ACC112 (cell line): ENCODE results near the gene SLC6A3.

Experiments used
- H2AFZ ChIP-seq: fragments of 200-600 bp; sonication (generic); one replicate; pipeline ENCODE4 v1.6.0; 2017; ENCODE audit warnings: antibody characterized with exemption, low read length; ENCODE audit not compliant: unreplicated experiment
- H3K27ac ChIP-seq: fragments of 200-600 bp; sonication (generic); 2 replicates; pipeline ENCODE4 v1.5.1; 2014; ENCODE audit warnings: low read depth, mild to moderate bottlenecking, antibody characterized with exemption, low read length, moderate library complexity
- H3K27me3 ChIP-seq: fragments of 200-600 bp; sonication (generic); 2 replicates; pipeline ENCODE4 v1.6.1; 2014; ENCODE audit warnings: mild to moderate bottlenecking, antibody characterized with exemption, low read length, moderate library complexity, mixed read lengths; ENCODE audit not compliant: insufficient read depth
- H3K36me3 ChIP-seq: fragments of 200-600 bp; sonication (generic); 2 replicates; pipeline ENCODE4 v1.6.1; 2016; ENCODE audit warnings: mild to moderate bottlenecking, antibody characterized with exemption, low read length, moderate library complexity, mixed read lengths; ENCODE audit not compliant: insufficient read depth
- H3K4me1 ChIP-seq: fragments of 200-600 bp; sonication (generic); one replicate; pipeline ENCODE4 v1.6.1; 2016; ENCODE audit warnings: low read length, mixed read lengths; ENCODE audit not compliant: insufficient read depth, unreplicated experiment, control insufficient read depth
- H3K4me3 ChIP-seq: fragments of 200-600 bp; sonication (generic); 2 replicates; pipeline ENCODE4 v1.5.1; 2014; ENCODE audit warnings: mild to moderate bottlenecking, low read depth, low read length
- H3K79me2 ChIP-seq: fragments of 200-600 bp; sonication (generic); one replicate; pipeline ENCODE4 v1.6.0; 2016; ENCODE audit warnings: low read length; ENCODE audit not compliant: control insufficient read depth, unreplicated experiment, insufficient read depth

Gene SLC6A3

GRCh38 chr5:1357946-1358725 lies 87.1 kb downstream of the SLC6A3 start:
- H2AFZ ChIP-seq: no peak overlapping the region
- peaks cover 87% of the 10 kb centered on the region for H3K27me3 ChIP-seq
- no peaks in the 10 kb centered on the region for H3K79me2 ChIP-seq
- no peaks in the 10 kb centered on the region for H3K36me3 ChIP-seq
- no peaks in the 10 kb centered on the region for H3K4me1 ChIP-seq
- H3K27ac ChIP-seq: no peak overlapping the region
- no peak overlapping the region for H3K4me3 ChIP-seq

GRCh38 chr5:1356873-1357787 lies 88.1 kb downstream of the SLC6A3 start:
- no peaks in the 10 kb centered on the region for H3K4me1 ChIP-seq
- H2AFZ ChIP-seq: no peak overlapping the region
- H3K79me2 ChIP-seq: no peaks in the 10 kb centered on the region
- no peak overlapping the region for H3K27ac ChIP-seq
- peaks cover 88% of the 10 kb centered on the region for H3K27me3 ChIP-seq
- no peaks in the 10 kb centered on the region for H3K36me3 ChIP-seq
- no peak overlapping the region for H3K4me3 ChIP-seq

- Histone ChIP-seq H3K27me3 (peaks cover 74% of the 10 kb centered on the region), H2AFZ (no peak overlapping the region)
Measured at GRCh38 chr5:1354576-1354975, 90.7 kb downstream of the SLC6A3 start.

GRCh38 chr5:1352231-1353219 lies 92.7 kb downstream of the SLC6A3 start:
- Histone ChIP-seq H3K79me2 (no peaks in the 10 kb centered on the region), H3K4me1 (no peaks in the 10 kb centered on the region), H3K36me3 (no peaks in the 10 kb centered on the region), H3K27ac (no peak overlapping the region), H2AFZ (no peak overlapping the region), H3K4me3 (no peak overlapping the region), H3K27me3 (peaks cover 53% of the 10 kb centered on the region)

More at GRCh38 chr5:1354576-1354975, 90.7 kb downstream of the SLC6A3 start:
- no peaks in the 10 kb centered on the region for H3K79me2 ChIP-seq
- no peak overlapping the region for H3K27ac ChIP-seq
- no peaks in the 10 kb centered on the region for H3K4me1 ChIP-seq
- H3K4me3 ChIP-seq: no peak overlapping the region
- no peaks in the 10 kb centered on the region for H3K36me3 ChIP-seq

- Histone ChIP-seq H3K4me3 (no peak overlapping the region), H2AFZ (no peak overlapping the region)
Measured at GRCh38 chr5:1351156-1351555, 94.1 kb downstream of the SLC6A3 start.

GRCh38 chr5:1349246-1349645 lies 96.0 kb downstream of the SLC6A3 start:
- Histone ChIP-seq H3K4me3 (no peak overlapping the region), H3K27me3 (peaks cover 22% of the 10 kb centered on the region), H3K27ac (no peak overlapping the region), H3K4me1 (no peaks in the 10 kb centered on the region), H2AFZ (no peak overlapping the region), H3K79me2 (peaks cover 13% of the 10 kb centered on the region), H3K36me3 (no peaks in the 10 kb centered on the region)

More at GRCh38 chr5:1351156-1351555, 94.1 kb downstream of the SLC6A3 start:
- Histone ChIP-seq H3K27me3 (peaks cover 40% of the 10 kb centered on the region), H3K36me3 (no peaks in the 10 kb centered on the region), H3K4me1 (no peaks in the 10 kb centered on the region), H3K79me2 (no peaks in the 10 kb centered on the region), H3K27ac (no peak overlapping the region)

- Histone ChIP-seq H3K4me1 (peaks cover 2% of the 10 kb centered on the region), H2AFZ (no peak overlapping the region), H3K79me2 (peaks cover 16% of the 10 kb centered on the region), H3K27ac (no peak overlapping the region), H3K4me3 (no peak overlapping the region), H3K27me3 (peaks cover 19% of the 10 kb centered on the region; the same call in 1 of the 2 replicates), H3K36me3 (no peaks in the 10 kb centered on the region)
Measured at GRCh38 chr5:1348986-1349245, 96.3 kb downstream of the SLC6A3 start.

GRCh38 chr5:1347571-1347970 lies 97.7 kb downstream of the SLC6A3 start:
- H2AFZ ChIP-seq: no peak overlapping the region
- no peak overlapping the region for H3K27ac ChIP-seq
- H3K4me1 ChIP-seq: peaks cover 9% of the 10 kb centered on the region
- H3K36me3 ChIP-seq: peaks cover under 1% of the 10 kb centered on the region; the same call in 1 of the 2 replicates
- H3K4me3 ChIP-seq: no peak overlapping the region; the same call in 1 of the 2 replicates
- H3K27me3 ChIP-seq: peaks cover 9% of the 10 kb centered on the region; the same call in 1 of the 2 replicates
- H3K79me2 ChIP-seq: peaks cover 25% of the 10 kb centered on the region

- no peak overlapping the region for H3K27ac ChIP-seq
- H3K4me1 ChIP-seq: peaks cover 9% of the 10 kb centered on the region
- peak overlapping the region; percentile 77; the same call in 1 of the 2 replicates for H3K4me3 ChIP-seq
- peaks cover 4% of the 10 kb centered on the region; the same call in 1 of the 2 replicates for H3K27me3 ChIP-seq
- peaks cover 29% of the 10 kb centered on the region for H3K79me2 ChIP-seq
- no peak overlapping the region for H2AFZ ChIP-seq
- peaks cover 6% of the 10 kb centered on the region; the same call in 1 of the 2 replicates for H3K36me3 ChIP-seq
Measured at GRCh38 chr5:1346627-1347440, 98.4 kb downstream of the SLC6A3 start.
